ENCODE results near the gene NETO2. TPM values are rescaled to one million over a fixed set of nuclear protein-coding genes. Genes with fewer than 3 reads are reported as not detected.

The NETO2 gene
- total RNA-seq, 1 experiment from 2014 or later, result 38.2 TPM

GRCh38 chr16:47067203-47067602 is 76.5 kb downstream of the NETO2 start:
- Histone ChIP-seq H3K4me1 (ENCODE audit: control insufficient read depth, insufficient read depth, low read length) (no peaks in the 10 kb centered on the region), H3K27me3 (ENCODE audit: control insufficient read depth, insufficient read depth, low read length) (no peaks in the 10 kb centered on the region), H3K27ac (ENCODE audit: low read length) (no peak overlapping the region), H3K9me3 (ENCODE audit: control insufficient read depth, insufficient read depth, low read depth, low read length) (no peaks in the 10 kb centered on the region), H3K36me3 (ENCODE audit: control insufficient read depth, insufficient read depth, low read length) (no peaks in the 10 kb centered on the region), H3K4me3 (ENCODE audit: low read depth in 2 of 2, low read length in 2 of 2) (no peak overlapping the region)
- DNase-seq (ENCODE audit: low read depth, low spot score) (no peak), ATAC-seq (no peak)
- TF ChIP-seq SIN3A (IDR thresholded peaks at IDR 0.05; ENCODE audit: borderline replicate concordance, insufficient read depth, low read depth, low read length) (no peak), CTCF (IDR thresholded peaks at IDR 0.05) (no peak), TCF7L2 (IDR thresholded peaks at IDR 0.05; ENCODE audit: low read depth, low read length) (no peak), REST (IDR thresholded peaks at IDR 0.05; ENCODE audit: insufficient read depth in 1 of 2, low read depth in 2 of 2, low read length in 1 of 2) (no peak), POLR2AphosphoS5 (IDR thresholded peaks at IDR 0.05; ENCODE audit: low read depth, low read length) (no peak)
- CTCF ChIA-PET, result no interaction called here
- intact Hi-C loops (cut with micrococcal nuclease; ENCODE audit: unreplicated experiment) (no loop called here), in situ Hi-C loops (cut with HindIII; ENCODE audit: low pct_unique_long_range_greater_than_20kb, low sequenced_read_pairs) (no loop called here)
- POLR2A ChIA-PET, result no interaction called here
- no TSS peak for BruUV-seq (replicated peaks)

- Histone ChIP-seq H3K36me3 (ENCODE audit: control insufficient read depth, insufficient read depth, low read length) (no peaks in the 10 kb centered on the region), H3K27me3 (ENCODE audit: control insufficient read depth, insufficient read depth, low read length) (no peaks in the 10 kb centered on the region), H3K4me3 (ENCODE audit: low read depth in 2 of 2, low read length in 2 of 2) (no peak overlapping the region), H3K9me3 (ENCODE audit: control insufficient read depth, insufficient read depth, low read depth, low read length) (no peaks in the 10 kb centered on the region), H3K27ac (ENCODE audit: low read length) (no peak overlapping the region), H3K4me1 (ENCODE audit: control insufficient read depth, insufficient read depth, low read length) (no peaks in the 10 kb centered on the region)
- CTCF ChIA-PET, result no interaction called here
- ATAC-seq, result no peak
- BruUV-seq (replicated peaks), result no TSS peak
- intact Hi-C loops (cut with micrococcal nuclease; ENCODE audit: unreplicated experiment), result no loop called here
- in situ Hi-C loops (cut with HindIII; ENCODE audit: low pct_unique_long_range_greater_than_20kb, low sequenced_read_pairs), result no loop called here
- POLR2A ChIA-PET, result interaction anchor here (0.6 kb wide), 1 partner anchor 60 kb away, joined by 12 read pairs; no protein-coding TSS in a partner anchor
- TF ChIP-seq SIN3A (IDR thresholded peaks at IDR 0.05; ENCODE audit: borderline replicate concordance, insufficient read depth, low read depth, low read length) (no peak), TCF7L2 (IDR thresholded peaks at IDR 0.05; ENCODE audit: low read depth, low read length) (no peak), REST (IDR thresholded peaks at IDR 0.05; ENCODE audit: insufficient read depth in 1 of 2, low read depth in 2 of 2, low read length in 1 of 2) (no peak), POLR2AphosphoS5 (IDR thresholded peaks at IDR 0.05; ENCODE audit: low read depth, low read length) (no peak), CTCF (IDR thresholded peaks at IDR 0.05) (no peak)
- no peak for DNase-seq (ENCODE audit: low read depth, low spot score)
Observed at GRCh38 chr16:47065766-47066688, 77.7 kb downstream of the NETO2 start.
